ENCODE data around the gene UXS1. TPM values are rescaled to one million over a fixed set of nuclear protein-coding genes. Genes with fewer than 3 reads are reported as not detected.

The UXS1 gene
- polyA plus RNA-seq, 1 donor from 2014 or later: 19.1 TPM

GRCh38 chr2:106158871-106159270 lies 35.2 kb downstream of the UXS1 start:
- no peak overlapping the region for H2AFZ ChIP-seq (ENCODE audit: low read depth, low read length)
- peaks cover 13% of the 10 kb centered on the region for H3K36me3 ChIP-seq (ENCODE audit: insufficient read depth, low read length)
- TF ChIP-seq, protein P1, sequence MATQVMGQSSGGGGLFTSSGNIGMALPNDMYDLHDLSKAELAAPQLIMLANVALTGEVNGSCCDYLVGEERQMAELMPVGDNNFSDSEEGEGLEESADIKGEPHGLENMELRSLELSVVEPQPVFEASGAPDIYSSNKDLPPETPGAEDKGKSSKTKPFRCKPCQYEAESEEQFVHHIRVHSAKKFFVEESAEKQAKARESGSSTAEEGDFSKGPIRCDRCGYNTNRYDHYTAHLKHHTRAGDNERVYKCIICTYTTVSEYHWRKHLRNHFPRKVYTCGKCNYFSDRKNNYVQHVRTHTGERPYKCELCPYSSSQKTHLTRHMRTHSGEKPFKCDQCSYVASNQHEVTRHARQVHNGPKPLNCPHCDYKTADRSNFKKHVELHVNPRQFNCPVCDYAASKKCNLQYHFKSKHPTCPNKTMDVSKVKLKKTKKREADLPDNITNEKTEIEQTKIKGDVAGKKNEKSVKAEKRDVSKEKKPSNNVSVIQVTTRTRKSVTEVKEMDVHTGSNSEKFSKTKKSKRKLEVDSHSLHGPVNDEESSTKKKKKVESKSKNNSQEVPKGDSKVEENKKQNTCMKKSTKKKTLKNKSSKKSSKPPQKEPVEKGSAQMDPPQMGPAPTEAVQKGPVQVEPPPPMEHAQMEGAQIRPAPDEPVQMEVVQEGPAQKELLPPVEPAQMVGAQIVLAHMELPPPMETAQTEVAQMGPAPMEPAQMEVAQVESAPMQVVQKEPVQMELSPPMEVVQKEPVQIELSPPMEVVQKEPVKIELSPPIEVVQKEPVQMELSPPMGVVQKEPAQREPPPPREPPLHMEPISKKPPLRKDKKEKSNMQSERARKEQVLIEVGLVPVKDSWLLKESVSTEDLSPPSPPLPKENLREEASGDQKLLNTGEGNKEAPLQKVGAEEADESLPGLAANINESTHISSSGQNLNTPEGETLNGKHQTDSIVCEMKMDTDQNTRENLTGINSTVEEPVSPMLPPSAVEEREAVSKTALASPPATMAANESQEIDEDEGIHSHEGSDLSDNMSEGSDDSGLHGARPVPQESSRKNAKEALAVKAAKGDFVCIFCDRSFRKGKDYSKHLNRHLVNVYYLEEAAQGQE (IDR thresholded peaks at IDR 0.05; ENCODE audit: borderline replicate concordance): no peak
- no peak for TF ChIP-seq SMC3 (conservative IDR thresholded peaks at IDR 0.05; ENCODE audit: poor library complexity)
- TF ChIP-seq MXI1 (conservative IDR thresholded peaks at IDR 0.05; ENCODE audit: poor library complexity, severe bottlenecking): no peak
- TF ChIP-seq EP300 (conservative IDR thresholded peaks at IDR 0.05; ENCODE audit: poor library complexity, severe bottlenecking): no peak
- TF ChIP-seq TAF1 (IDR thresholded peaks at IDR 0.05; ENCODE audit: low read depth): no peak
- no peak for TF ChIP-seq EZH2 (IDR thresholded peaks at IDR 0.05; ENCODE audit: borderline replicate concordance, insufficient read depth, low read length, poor library complexity, severe bottlenecking)
- TF ChIP-seq, protein P2, sequence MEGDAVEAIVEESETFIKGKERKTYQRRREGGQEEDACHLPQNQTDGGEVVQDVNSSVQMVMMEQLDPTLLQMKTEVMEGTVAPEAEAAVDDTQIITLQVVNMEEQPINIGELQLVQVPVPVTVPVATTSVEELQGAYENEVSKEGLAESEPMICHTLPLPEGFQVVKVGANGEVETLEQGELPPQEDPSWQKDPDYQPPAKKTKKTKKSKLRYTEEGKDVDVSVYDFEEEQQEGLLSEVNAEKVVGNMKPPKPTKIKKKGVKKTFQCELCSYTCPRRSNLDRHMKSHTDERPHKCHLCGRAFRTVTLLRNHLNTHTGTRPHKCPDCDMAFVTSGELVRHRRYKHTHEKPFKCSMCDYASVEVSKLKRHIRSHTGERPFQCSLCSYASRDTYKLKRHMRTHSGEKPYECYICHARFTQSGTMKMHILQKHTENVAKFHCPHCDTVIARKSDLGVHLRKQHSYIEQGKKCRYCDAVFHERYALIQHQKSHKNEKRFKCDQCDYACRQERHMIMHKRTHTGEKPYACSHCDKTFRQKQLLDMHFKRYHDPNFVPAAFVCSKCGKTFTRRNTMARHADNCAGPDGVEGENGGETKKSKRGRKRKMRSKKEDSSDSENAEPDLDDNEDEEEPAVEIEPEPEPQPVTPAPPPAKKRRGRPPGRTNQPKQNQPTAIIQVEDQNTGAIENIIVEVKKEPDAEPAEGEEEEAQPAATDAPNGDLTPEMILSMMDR (IDR thresholded peaks at IDR 0.05; ENCODE audit: poor library complexity, severe bottlenecking): no peak
- no peak for TF ChIP-seq POLR2AphosphoS5 (IDR thresholded peaks at IDR 0.05)
- no peak for TF ChIP-seq RAD21 (conservative IDR thresholded peaks at IDR 0.05)
- H4K20me1 ChIP-seq (ENCODE audit: insufficient read depth): no peaks in the 10 kb centered on the region
- H3K27ac ChIP-seq (ENCODE audit: low read length): no peak overlapping the region
- H3F3A ChIP-seq (ENCODE audit: insufficient read depth, low read length, poor library complexity, severe bottlenecking): no peaks in the 10 kb centered on the region
- no peaks in the 10 kb centered on the region for H3K79me2 ChIP-seq (replicated peaks; ENCODE audit: insufficient read depth, low read length)
- H3K9me2 ChIP-seq (ENCODE audit: insufficient read depth, low read length): no peaks in the 10 kb centered on the region
- H3K27me3 ChIP-seq (ENCODE audit: insufficient read depth, low read depth, low read length): no peaks in the 10 kb centered on the region
- H3K4me2 ChIP-seq (ENCODE audit: low read length): no peak overlapping the region
- no peak overlapping the region for H3K4me3 ChIP-seq (ENCODE audit: low read length)
- H3K9me3 ChIP-seq (ENCODE audit: low read length): no peaks in the 10 kb centered on the region
- no peak overlapping the region for H3K9ac ChIP-seq (ENCODE audit: low read length)

- no peaks in the 10 kb centered on the region for H3K79me2 ChIP-seq (replicated peaks; ENCODE audit: insufficient read depth, low read length)
- no peaks in the 10 kb centered on the region for H3K9me2 ChIP-seq (ENCODE audit: insufficient read depth, low read length)
- no peaks in the 10 kb centered on the region for H3K27me3 ChIP-seq (ENCODE audit: insufficient read depth, low read depth, low read length)
- no peaks in the 10 kb centered on the region for H3K9me3 ChIP-seq (ENCODE audit: low read length)
- TF ChIP-seq MXI1 (conservative IDR thresholded peaks at IDR 0.05; ENCODE audit: poor library complexity, severe bottlenecking) (no peak), EZH2 (IDR thresholded peaks at IDR 0.05; ENCODE audit: borderline replicate concordance, insufficient read depth, low read length, poor library complexity, severe bottlenecking) (no peak), POLR2AphosphoS5 (IDR thresholded peaks at IDR 0.05) (no peak), TAF1 (IDR thresholded peaks at IDR 0.05; ENCODE audit: low read depth) (no peak), RAD21 (conservative IDR thresholded peaks at IDR 0.05) (no peak), SMC3 (conservative IDR thresholded peaks at IDR 0.05; ENCODE audit: poor library complexity) (no peak), EP300 (conservative IDR thresholded peaks at IDR 0.05; ENCODE audit: poor library complexity, severe bottlenecking) (no peak)
- TF ChIP-seq, protein P2 (IDR thresholded peaks at IDR 0.05; ENCODE audit: poor library complexity, severe bottlenecking): no peak
- TF ChIP-seq, protein P1 (IDR thresholded peaks at IDR 0.05; ENCODE audit: borderline replicate concordance): no peak
- H3K4me3 ChIP-seq (ENCODE audit: low read length): no peak overlapping the region
- H3F3A ChIP-seq (ENCODE audit: insufficient read depth, low read length, poor library complexity, severe bottlenecking): no peaks in the 10 kb centered on the region
- H3K27ac ChIP-seq (ENCODE audit: low read length): no peak overlapping the region
- no peak overlapping the region for H3K9ac ChIP-seq (ENCODE audit: low read length)
- H4K20me1 ChIP-seq (ENCODE audit: insufficient read depth): no peaks in the 10 kb centered on the region
- peaks cover 13% of the 10 kb centered on the region for H3K36me3 ChIP-seq (ENCODE audit: insufficient read depth, low read length)
- H2AFZ ChIP-seq (ENCODE audit: low read depth, low read length): no peak overlapping the region
- no peak overlapping the region for H3K4me2 ChIP-seq (ENCODE audit: low read length)
Measured at GRCh38 chr2:106158131-106158530, 36.0 kb downstream of the UXS1 start.
